HL-60 (cell line): ENCODE measurements around the gene PAQR9.

Source experiments
- CTCF ChIP-seq: IDR thresholded peaks from one replicate; pipeline ENCODE4 v1.5.1; 2011; ENCODE audit warnings: low read length, control low read depth, inconsistent platforms; ENCODE audit not compliant: insufficient read depth
- GABPA ChIP-seq: IDR thresholded peaks from 2 replicates; pipeline ENCODE4 v1.6.1; 2012; ENCODE audit warnings: low read depth
- POLR2AphosphoS5 ChIP-seq: IDR thresholded peaks from 2 replicates; pipeline ENCODE4 v1.6.1; 2012; ENCODE audit warnings: low read depth
- REST ChIP-seq: IDR thresholded peaks from 2 replicates; pipeline ENCODE4 v1.6.1; 2012; ENCODE audit warnings: low read depth; ENCODE audit not compliant: insufficient replicate concordance
- SPI1 ChIP-seq: IDR thresholded peaks from 2 replicates; pipeline ENCODE4 v1.6.1; 2012; ENCODE audit warnings: low read depth, mild to moderate bottlenecking, borderline replicate concordance

- TF ChIP-seq CTCF (no peak), GABPA (no peak), POLR2AphosphoS5 (no peak), SPI1 (no peak), REST (no peak)
These were observed 36.4 kb upstream of the PAQR9 start for GRCh38 chr3:142999881-143000280.
